ENCODE data around the gene PPM1B.

Gene PPM1B

DNA sequence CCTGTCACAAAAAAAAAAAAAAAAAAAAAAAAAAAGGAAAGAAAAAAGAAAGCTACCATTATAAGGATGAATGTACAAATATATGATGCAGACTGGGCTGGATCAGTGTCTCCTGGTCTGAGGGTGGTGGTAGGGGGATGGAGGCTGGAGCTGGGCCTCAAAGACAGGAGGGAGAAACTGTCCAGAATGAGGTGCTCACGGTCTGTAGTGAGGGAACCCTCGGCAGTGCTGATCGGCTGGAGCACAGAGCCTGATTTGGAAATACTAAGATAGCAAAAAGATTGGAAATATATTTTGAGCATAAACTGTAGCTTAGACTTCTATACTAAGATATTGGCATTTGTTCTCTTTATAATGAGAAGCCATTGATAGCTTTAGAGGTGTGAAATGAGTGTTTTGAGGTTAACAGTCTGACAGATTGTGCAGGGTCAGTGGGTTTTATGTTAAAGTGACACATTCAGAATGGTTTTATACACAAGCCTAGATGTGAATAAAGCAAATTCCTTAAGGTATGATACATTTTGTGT is 98.7 kb downstream of the PPM1B start:
- DNase-seq: no peak

DNA sequence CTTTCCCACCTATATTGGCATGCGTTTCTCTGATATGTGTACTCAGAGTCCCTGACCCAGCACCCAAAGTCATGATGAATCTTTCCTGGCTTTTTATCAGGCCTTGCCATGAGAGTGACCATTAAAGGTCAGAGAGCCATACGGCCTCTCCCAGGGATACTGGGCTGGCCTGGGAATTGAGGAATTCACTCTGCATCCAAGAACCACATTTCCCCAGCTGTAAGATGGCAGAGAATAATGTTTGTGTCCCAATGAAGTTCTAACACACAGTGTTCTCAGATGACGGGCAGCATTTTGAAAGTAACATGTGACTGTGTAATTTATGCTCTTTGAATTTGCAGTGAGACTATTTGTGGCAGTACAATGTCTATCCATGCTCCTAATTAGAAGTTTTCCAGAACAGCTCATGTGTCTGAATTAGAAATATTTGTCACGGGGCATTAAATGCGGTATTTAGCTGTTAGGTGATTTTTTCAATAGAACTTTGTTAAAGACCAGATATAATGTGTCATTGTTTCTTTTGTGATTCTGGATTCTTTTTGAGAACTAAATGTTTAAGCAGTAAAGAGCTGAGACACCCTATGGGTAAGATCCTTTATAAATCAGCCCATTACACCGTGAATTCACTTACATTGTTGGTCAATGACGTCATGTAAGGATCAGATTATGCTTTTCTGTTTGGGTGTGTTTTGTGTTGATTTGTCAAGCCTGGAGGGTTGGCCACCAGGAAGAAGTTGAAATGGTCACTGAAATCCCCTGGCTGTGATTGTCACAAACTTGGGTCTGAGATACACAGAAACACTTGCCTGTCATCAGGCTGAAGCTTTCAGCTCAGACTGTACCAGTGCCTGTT is 99.3 kb downstream of the PPM1B start:
- no peak for DNase-seq

DNA sequence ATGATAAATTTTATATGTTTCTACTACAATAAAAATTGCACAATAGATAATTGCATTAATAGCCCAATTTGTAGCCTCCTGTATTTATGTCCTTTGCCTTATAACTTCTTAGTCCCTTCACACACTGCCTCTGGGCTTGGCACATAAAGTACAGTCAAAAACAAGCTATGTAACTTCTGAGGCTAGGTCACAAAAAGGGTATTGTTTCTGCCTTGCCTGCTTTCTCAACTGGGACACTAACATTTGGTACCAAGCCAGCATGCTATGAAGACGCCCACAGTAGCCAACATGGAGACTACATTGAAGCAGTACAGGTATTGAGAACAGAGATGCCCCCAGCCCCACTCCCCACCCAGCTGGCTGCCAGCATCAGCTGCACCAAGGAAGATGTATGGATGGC is 101.2 kb downstream of the PPM1B start:
- no peak for DNase-seq

DNA sequence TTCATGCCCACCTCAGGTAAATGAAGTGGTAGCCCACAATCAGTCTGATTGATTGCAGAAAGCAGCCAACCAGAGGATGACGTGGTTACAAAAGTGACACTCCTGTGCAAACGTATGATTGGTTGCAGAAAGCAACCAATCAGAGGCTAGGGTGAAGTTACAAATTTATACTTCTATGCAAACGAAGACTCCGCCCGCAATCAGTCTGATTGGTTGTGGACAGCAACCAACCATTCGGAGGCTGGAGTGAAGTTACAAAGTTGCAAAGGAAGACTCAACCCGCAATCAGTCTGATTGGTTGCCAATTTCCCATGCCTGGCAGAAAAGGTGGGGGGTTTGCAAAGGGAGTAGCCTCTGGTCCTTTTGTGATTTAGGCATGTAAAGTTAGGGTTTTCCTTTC is 102.6 kb downstream of the PPM1B start:
- DNase-seq: no peak

DNA sequence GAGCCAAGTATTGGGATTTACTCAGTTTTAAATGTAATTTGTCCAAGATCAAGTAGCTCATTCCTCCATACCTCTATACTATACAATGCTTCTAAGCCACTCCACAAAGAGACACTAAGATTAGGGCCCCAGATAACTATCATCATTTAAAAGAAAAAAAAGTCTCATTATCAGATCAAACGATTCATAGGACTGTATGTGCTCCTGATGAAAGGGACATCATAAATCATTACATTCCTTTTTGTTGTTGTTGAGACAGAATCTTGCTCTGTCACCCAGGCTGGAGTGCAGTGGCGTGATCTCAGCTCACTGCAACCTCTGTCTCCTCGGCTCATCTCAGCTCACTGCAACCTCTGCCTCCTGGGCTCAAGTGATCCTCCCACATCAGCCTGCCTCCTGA is 104.4 kb downstream of the PPM1B start:
- no peak for DNase-seq

DNA sequence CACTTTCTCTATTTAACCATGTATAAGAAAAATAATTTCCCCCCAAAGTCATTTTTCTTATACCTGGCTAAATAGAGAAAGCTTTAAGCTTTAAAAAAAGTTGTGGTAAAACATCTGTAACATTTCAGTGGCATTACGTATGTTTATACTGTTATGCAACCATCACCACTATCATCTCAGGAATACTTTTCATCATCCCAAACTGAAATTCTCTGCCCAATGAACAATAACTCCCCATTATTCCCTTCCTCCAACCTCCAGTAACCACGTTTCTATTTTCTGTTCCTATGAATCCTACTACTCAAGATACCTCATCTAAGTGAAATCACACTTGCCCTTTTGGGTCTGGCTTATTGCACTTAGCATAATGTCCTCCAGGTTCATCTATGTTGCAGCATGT is 104.9 kb downstream of the PPM1B start:
- DNase-seq: no peak

DNA sequence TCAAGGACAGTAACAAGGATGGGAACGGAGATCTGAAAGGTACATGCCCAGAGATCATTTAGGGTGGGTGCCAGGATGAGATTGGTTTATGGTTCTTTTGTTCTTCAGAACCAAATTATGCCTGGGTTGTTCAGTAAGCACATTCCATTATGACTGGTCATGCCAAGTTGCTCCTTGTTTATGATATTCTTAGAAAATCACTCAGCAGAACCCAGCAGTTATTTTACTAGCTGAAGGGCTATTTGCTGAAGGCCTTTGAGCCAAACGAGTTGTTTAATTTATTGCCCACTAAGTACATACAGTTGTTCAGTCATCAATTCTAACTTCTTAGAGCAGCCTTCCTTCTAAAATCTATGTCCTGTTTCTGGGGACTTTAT is 107.2 kb downstream of the PPM1B start:
- DNase-seq: no peak

DNA sequence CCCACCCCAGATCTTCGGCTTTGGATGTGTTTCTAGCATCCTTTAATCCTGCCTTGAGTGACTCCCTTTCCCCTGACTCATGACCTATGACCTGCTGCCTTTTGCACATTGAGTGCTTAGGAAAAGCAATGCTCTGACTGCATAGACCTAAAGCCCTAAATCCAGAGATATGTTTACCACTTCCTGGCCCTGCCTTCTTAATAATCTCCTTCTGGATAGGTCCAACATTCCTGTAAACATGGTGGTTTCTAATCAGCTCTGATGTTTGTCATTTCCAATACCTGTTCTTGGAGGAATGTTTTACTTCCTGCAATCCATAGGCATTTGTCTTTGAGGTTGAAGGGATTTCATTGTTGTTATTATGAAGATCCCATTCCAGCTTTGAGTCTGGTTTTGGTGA is 108.9 kb downstream of the PPM1B start:
- no peak for DNase-seq

DNA sequence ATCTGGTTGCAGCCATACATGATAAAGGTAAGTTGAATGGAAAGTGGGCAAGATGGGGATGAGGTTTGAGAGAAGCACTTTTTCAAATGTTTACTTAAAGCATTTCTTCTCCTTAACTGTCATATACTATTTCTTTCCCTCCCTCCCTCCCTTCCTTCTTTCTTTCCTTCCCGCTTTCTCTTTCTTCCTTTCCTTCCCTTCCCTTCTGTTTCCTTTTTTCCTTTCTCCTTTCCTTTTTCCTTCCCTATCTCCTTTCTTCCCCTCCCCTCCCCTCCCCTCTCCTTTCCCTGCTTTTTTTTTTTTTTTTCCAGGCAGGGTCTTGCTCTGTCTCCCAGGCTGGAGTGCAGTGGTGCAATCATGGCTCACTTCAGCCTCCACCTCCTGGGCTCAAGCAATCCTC is 112.2 kb downstream of the PPM1B start:
- DNase-seq: no peak
